Fibroblast of gingiva (primary cell): ENCODE results near the gene SLC13A2.

Experiments
- DNase-seq: peaks from one replicate; pipeline ENCODE4 v3.0.0-alpha.2; 2011; ENCODE audit warnings: low read depth

The SLC13A2 gene

GRCh38 chr17:28471531-28472342, 1.7 kb upstream of the SLC13A2 start:
- DNase-seq: no peak

- no peak for DNase-seq
These were observed 460 bp upstream of the SLC13A2 start for GRCh38 chr17:28472871-28473497.

DNA sequence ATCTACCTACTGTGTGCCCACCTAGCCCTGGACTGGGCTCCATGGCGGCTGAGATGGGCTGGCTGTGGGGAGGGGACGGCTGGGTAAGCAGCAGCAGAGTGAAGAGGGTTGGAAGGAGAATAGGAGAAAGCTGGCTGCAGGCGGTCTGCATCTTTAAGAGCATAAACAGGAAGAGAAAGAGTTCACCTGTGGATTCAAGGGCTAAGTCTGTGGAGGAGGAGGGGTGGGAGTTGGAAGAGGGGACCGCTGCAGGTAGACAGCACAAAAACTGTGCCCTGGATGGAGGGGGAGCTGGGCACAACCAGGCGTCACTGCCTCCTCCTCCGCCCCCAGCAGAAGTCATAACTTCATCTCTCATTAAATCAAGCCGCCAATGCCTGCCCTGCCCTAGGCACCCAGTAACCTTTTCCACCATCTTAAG, 677 bp downstream of the SLC13A2 start:
- no peak for DNase-seq

GRCh38 chr17:28475151-28475900, 1.9 kb downstream of the SLC13A2 start:
- no peak for DNase-seq

DNA sequence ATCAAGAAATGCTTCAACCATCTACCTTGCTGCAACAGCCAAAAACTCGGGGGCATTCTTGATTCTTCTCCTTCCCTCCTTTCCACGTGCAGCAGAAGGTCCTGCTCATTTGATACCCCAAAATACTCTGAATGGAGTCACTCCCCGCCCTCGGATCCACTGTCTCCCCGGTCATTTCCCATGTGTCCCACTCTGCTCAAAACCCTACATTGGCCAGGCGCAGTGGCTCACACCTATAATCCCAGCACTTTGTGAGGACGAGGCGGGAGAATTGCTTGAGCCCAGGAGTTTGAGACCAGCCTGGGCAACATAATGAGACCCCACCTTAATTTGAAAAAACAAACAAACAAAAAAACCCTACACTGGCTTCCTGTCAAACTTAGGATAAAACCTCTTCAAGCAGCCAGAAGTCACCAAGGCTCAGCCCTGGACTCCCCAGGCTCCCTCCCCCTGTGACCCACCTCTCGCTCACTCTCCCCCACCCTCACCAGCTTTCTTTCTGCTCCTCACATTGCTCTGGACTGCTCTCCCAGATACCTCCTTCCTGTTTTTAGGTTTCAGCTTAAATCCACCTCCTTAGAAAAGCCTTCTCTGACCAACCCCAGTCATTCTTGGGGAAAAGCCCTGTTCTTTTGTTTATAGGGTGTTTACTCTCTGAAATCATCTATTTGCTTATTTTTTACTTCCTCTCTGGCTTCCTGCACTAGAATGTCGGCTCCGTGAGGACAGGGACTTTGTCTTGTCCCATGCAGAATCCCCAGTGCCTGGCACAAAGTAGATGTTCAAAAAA, 2.8 kb downstream of the SLC13A2 start:
- no peak for DNase-seq

- DNase-seq: no peak
These were observed 4.5 kb downstream of the SLC13A2 start for GRCh38 chr17:28477928-28478327.

DNA sequence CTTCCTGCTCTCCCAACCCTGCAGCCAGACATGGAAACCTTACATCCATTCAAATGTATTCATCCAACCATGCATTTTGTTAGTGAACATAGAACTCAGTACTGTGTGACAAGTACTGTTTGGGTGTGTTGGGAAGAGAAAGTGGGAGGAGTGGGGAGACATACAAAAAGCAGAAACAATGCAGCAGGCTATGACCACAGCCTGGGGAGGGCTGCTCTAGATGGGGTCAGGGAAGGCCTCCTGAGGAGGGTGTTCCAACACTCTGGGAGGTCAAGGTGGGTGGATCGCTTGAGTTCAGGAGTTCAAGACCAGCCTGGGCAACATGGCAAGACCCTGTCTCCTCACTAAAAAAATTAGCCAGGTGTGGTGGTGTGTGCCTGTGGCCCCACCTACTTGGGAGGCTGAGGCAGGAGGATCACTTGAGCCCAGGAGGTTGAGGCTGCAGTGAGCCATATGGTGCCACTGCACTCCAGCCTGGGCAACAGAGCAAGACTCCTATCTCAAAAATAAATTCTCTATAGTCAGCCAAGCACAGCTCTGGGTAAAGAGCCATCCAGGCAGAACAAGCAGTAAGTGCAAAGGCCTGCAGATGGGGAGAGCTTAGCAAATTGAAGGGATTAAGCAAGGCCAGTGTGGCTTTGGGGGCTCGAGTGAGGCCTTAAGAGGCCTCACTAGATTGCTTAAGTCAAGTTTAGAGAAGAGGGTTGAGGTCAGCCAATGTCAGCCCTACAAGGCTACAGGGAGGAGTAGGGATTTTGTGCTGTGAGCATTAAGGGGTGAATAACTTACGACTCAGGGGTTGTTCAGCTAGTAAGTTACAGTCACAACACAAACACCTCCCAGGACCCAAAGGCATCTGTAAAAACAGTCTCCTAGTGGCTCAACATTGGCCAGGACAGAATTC, 5.5 kb downstream of the SLC13A2 start:
- no peak for DNase-seq

DNA sequence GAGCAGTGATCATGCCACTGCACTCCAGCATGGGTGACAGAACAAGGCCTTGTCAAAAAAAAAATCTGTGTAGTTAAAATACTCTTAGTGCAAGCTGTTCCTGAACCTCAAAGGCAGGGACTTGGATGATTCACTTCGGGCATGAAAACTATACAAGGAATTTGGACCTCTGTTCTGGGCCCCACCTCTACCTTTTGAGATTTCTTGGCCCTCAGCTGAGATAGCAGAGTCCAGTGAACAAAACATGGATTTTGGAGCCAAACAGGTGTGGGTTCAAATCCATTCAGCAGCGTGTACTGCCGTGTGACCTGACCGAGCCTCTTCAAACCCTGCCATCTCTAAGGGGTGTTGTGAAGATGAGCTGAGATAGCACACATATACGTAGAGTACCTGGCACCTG, 6.8 kb downstream of the SLC13A2 start:
- DNase-seq: no peak

DNA sequence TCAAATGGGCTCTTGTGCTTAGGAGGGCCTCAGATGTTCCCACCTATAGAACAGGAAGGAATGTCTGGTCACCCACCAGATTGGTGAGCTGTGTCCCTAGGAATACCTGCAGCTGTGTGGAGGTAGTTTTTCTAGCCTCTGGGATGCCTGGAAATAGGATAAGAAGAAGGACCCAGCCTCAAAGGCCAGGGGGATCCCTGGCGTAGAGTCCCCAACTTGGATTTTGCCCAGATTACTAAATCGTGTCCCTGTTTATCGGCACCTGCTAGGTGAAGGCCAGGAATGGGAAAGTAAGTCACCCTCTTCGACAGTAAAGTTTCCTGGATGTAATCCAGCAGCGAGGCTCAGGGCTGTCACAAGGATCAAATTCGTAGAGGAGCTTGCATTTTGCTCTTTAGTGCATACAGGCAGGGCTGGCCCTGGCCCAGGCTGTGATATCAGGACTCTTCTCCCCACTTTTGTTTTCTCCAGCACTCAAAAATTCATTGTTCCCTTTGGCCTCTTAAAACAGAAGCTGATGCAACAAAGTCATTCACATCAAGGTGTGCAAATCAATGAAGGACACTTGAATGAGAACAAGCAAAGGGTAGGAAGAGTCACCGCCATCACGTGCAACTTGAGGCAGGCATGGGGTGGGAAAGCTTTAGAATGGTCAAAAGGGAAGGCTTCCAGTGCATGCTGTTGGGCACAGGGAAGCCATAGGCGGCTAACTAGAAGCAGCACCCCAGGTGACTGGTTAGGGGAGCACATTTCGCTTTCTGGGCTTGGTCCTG, 7.5 kb downstream of the SLC13A2 start:
- no peak for DNase-seq

- no peak for DNase-seq
These were observed 9.2 kb downstream of the SLC13A2 start for GRCh38 chr17:28482551-28483199.

- DNase-seq: no peak
These were observed 10.9 kb downstream of the SLC13A2 start for GRCh38 chr17:28484296-28484695.

DNA sequence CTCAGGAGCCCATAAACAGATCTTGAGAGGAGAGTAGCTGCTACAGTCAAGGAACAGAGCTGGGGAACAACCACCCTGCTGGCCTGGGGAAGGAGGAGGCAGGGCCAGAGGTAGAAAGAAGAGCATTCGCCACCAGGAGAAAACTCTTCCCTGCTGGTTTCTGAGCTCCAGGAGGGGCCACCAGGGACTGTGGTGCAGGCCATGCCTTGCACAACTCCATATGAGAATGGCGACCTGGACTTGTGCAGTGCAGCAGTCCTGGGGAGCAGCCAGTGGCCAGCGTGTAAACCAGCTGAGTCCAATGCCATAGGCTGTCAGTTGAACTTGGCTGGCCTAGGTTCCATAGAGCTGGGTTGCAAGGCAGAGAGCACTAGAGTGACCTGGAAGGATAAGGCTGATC, 11.6 kb downstream of the SLC13A2 start:
- no peak for DNase-seq

DNA sequence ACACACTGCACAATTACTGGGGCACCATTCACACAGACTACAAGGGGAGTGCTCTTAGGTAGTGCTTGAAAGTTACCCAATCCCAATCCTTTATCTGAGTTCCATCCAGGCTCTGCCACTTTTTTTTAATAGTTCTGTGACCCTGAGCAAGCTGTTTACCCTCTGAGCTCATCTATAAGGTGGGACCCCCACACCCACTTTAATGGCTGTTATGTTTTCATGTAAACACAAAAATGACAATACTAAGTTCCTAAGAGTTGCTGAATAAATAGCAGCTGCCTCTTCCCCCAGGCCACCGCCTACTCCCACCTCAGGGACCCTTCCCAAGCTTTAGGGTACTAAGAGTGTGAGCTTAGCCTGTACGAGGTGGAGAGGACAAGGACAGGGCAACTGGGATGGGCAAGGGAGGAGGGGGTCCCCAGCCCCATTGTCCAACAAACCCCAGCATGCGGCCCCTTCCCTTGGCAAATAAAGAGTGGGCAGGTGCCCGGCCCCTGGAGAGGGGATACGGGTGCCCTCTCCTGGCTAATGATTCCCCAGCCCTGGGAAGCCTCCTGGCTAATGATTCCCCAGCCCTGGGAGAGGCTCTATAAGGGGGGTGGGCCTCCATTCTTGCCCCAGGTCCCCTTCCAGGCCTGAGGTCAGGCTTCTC, 14.6 kb downstream of the SLC13A2 start:
- no peak for DNase-seq

DNA sequence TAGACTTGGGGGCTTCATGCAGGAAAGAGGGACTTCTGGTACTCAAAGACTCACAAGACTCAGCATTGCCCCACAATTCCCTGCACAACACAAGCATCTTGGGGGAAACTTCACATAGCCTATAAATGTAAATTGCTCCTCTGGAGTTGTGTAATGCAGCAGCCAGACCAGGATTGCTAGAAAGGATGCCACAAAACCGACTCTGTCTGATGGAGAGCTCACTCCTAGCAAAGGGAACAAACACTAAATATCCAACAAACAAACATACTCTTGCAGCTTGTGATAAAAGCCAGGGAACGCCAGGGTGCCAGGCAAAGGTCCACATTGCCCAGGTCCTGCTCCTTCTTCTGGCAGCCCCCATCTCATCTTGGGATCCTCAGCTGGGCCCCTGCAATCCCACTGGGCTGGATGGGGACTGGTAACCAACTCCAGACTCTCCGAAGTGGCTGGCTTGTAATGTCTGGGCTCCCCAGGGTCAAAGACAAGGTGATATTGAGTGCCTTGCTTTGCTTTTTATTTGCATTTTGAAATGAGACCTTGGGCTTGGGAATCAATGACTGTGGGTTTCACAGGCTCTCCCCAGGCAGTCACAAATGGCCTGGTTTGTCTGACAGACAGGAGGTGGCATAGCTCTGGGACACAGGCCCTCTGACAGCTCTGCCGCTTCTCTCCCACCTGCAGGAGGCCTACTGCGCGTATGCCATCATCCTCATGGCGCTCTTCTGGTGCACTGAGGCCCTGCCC, 15.3 kb downstream of the SLC13A2 start:
- DNase-seq: no peak

DNA sequence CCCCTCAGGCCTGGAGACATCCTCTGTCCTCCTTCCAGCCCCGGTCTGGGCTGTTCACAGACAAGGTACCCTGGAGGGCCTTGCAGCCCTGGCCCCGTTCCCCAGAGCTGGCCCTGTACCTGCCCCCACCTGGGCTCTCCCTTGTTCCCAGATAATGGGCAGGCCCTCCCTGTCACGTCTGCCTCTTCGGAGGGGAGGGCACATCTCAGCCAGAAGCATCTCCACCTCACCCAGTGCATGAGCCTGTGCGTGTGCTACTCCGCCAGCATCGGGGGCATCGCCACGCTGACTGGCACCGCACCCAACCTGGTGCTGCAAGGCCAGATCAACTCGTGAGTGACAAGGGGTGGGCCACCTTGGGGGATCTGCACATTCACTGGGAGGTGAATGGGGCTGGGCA, 17.8 kb downstream of the SLC13A2 start:
- no peak for DNase-seq

DNA sequence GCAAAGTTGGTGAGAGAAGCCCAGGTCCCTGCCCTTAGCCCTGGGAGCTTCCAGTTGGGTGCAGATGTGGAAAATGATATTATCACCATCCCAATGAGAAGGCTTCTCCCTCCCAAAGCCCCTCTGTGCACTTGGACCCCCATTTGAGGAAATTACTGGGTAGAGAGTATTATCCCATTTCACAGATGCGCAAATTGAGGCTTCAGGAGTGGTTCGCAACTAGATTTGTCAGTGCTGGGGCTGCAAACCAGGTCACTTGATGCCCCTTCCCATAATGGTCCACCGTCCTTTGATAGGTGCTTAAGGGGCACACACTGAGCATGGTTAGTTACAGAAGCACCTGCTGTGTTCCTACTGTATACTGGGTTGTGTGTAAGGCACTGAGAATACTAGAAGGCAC, 18.4 kb downstream of the SLC13A2 start:
- DNase-seq: no peak

DNA sequence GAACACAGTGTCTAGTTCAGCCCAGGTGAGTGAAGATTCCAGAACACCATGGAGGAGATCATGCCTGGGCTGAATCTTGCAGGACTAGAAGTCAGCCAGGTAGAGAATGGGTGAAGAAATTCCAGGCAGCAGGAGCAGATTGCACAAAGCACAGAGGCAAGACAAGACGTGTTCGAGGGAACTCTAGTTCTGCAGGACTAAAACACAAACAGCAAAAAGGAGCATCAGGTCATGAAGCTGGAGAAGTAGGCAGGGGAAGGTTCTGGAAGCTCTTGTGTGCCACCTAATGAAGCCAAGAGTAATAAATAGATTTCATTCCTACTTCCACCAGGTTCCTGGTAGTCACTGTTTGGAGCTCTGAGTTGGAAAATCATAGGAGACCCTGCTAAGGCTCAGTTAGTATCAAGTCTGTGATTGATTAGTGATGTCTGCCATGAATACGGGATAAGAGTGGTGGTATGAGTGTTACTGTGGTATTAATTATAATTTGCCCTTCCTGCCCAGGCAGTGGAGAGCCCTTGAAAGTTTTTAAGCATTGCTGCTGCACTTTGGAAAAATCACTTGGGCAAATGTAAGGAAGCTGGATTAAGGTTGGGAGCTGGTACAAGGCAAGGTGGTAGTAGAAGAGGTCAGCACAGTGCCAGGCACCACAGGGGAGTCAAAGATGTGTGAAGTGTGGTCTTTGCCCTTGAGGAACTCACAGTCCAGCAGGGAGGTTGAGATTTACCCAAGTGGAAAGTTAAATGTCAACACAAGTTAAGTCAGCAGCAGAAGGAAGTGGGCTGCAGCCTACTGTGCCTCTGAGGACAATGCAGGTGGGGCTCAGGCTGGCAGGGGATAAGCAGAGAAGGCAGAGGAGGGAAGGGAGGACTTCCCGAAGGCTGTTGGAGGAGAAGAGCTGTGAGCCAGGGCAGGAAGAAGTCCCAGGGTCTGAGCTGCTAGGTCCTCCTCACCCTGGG, 19.2 kb downstream of the SLC13A2 start:
- no peak for DNase-seq
